Measurements from ENCODE around the gene KCNN3. TPM values are rescaled to one million over a fixed set of nuclear protein-coding genes. Genes with fewer than 3 reads are reported as not detected.

The KCNN3 gene
- polyA plus RNA-seq, 1 donor from 2014 or later = 2.2 TPM

DNA sequence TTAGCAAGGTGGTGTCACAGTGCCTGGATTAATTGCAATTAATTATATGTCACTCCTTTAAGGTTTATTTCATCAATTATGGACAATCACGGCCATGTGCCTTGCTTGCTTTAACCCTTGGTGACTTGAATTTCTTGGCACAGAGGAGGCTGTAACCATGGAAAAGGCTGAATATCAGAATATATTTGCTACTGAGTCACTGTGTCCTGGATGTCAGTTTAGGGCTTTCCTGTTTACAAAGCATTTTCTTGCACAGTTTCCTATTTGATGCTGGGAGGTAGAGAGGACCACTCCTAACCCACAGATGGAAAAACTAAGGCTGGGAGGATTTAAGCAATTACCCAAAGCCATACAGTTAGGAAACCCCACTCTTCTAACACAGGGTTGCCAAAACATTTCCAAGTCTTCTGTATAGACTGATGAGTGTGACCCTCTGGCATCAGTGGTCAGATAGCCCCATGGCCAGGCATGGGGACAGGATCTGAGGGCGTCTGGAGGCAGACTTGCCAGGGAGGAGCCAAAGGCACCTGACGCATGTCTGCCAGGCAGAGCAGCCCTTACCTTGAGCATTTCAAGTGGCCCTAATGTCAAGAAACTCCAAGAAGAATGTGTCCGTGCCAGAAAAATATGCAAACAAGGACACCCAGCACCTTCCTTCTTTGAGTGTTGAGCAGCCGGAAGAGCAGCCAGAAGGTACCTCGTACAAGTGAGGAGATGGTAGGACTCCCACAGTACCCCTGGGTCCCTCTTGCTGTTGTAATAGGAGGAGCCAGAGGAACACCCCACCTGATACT lies 34.4 kb downstream of the KCNN3 start:
- H3K27ac ChIP-seq (ENCODE audit: low read length) = no peak overlapping the region
- no peaks in the 10 kb centered on the region for H3F3A ChIP-seq (ENCODE audit: insufficient read depth, low read length, poor library complexity, severe bottlenecking)
- no peak overlapping the region for H3K4me2 ChIP-seq (ENCODE audit: low read length)
- H2AFZ ChIP-seq (ENCODE audit: low read depth, low read length) = no peak overlapping the region
- H3K36me3 ChIP-seq (ENCODE audit: insufficient read depth, low read length) = no peaks in the 10 kb centered on the region
- H3K9me2 ChIP-seq (ENCODE audit: insufficient read depth, low read length) = no peaks in the 10 kb centered on the region
- H3K79me2 ChIP-seq (replicated peaks; ENCODE audit: insufficient read depth, low read length) = no peaks in the 10 kb centered on the region
- no peaks in the 10 kb centered on the region for H3K27me3 ChIP-seq (ENCODE audit: insufficient read depth, low read depth, low read length)
- no peaks in the 10 kb centered on the region for H4K20me1 ChIP-seq (ENCODE audit: insufficient read depth)
- TF ChIP-seq, protein P1, sequence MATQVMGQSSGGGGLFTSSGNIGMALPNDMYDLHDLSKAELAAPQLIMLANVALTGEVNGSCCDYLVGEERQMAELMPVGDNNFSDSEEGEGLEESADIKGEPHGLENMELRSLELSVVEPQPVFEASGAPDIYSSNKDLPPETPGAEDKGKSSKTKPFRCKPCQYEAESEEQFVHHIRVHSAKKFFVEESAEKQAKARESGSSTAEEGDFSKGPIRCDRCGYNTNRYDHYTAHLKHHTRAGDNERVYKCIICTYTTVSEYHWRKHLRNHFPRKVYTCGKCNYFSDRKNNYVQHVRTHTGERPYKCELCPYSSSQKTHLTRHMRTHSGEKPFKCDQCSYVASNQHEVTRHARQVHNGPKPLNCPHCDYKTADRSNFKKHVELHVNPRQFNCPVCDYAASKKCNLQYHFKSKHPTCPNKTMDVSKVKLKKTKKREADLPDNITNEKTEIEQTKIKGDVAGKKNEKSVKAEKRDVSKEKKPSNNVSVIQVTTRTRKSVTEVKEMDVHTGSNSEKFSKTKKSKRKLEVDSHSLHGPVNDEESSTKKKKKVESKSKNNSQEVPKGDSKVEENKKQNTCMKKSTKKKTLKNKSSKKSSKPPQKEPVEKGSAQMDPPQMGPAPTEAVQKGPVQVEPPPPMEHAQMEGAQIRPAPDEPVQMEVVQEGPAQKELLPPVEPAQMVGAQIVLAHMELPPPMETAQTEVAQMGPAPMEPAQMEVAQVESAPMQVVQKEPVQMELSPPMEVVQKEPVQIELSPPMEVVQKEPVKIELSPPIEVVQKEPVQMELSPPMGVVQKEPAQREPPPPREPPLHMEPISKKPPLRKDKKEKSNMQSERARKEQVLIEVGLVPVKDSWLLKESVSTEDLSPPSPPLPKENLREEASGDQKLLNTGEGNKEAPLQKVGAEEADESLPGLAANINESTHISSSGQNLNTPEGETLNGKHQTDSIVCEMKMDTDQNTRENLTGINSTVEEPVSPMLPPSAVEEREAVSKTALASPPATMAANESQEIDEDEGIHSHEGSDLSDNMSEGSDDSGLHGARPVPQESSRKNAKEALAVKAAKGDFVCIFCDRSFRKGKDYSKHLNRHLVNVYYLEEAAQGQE (IDR thresholded peaks at IDR 0.05; ENCODE audit: borderline replicate concordance) = no peak
- TF ChIP-seq EZH2 (IDR thresholded peaks at IDR 0.05; ENCODE audit: borderline replicate concordance, insufficient read depth, low read length, poor library complexity, severe bottlenecking) (no peak), POLR2AphosphoS5 (IDR thresholded peaks at IDR 0.05) (no peak), EP300 (conservative IDR thresholded peaks at IDR 0.05; ENCODE audit: poor library complexity, severe bottlenecking) (no peak), TAF1 (IDR thresholded peaks at IDR 0.05; ENCODE audit: low read depth) (no peak), MXI1 (conservative IDR thresholded peaks at IDR 0.05; ENCODE audit: poor library complexity, severe bottlenecking) (no peak), RAD21 (conservative IDR thresholded peaks at IDR 0.05) (no peak), SMC3 (conservative IDR thresholded peaks at IDR 0.05; ENCODE audit: poor library complexity) (no peak)
- TF ChIP-seq, protein P2, sequence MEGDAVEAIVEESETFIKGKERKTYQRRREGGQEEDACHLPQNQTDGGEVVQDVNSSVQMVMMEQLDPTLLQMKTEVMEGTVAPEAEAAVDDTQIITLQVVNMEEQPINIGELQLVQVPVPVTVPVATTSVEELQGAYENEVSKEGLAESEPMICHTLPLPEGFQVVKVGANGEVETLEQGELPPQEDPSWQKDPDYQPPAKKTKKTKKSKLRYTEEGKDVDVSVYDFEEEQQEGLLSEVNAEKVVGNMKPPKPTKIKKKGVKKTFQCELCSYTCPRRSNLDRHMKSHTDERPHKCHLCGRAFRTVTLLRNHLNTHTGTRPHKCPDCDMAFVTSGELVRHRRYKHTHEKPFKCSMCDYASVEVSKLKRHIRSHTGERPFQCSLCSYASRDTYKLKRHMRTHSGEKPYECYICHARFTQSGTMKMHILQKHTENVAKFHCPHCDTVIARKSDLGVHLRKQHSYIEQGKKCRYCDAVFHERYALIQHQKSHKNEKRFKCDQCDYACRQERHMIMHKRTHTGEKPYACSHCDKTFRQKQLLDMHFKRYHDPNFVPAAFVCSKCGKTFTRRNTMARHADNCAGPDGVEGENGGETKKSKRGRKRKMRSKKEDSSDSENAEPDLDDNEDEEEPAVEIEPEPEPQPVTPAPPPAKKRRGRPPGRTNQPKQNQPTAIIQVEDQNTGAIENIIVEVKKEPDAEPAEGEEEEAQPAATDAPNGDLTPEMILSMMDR (IDR thresholded peaks at IDR 0.05; ENCODE audit: poor library complexity, severe bottlenecking) = no peak
- no peaks in the 10 kb centered on the region for H3K9me3 ChIP-seq (ENCODE audit: low read length)
- no peak overlapping the region for H3K9ac ChIP-seq (ENCODE audit: low read length)
- H3K4me3 ChIP-seq (ENCODE audit: low read length) = no peak overlapping the region

DNA sequence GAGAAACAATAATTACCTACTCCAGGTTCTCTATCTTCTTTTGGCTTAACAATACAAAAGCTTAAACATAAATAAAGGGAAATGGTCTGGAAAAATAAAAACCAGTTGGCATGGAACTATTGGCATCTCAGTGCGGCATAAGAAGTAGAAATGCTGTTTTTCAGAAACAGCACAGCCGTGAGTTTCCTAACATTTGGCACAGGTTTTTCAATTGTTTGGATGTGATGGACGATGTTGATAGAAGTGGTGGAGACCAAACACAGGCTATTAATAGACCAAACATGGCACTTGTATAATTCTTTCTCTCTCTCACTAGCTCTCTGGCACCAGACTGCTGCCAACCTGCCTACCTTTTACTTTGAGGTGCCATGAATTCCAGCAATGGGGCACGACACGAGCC lies 36.2 kb downstream of the KCNN3 start:
- H3K36me3 ChIP-seq (ENCODE audit: insufficient read depth, low read length) = no peaks in the 10 kb centered on the region
- H2AFZ ChIP-seq (ENCODE audit: low read depth, low read length) = no peak overlapping the region
- H3K9me2 ChIP-seq (ENCODE audit: insufficient read depth, low read length) = no peaks in the 10 kb centered on the region
- H3K9me3 ChIP-seq (ENCODE audit: low read length) = no peaks in the 10 kb centered on the region
- no peaks in the 10 kb centered on the region for H3K79me2 ChIP-seq (replicated peaks; ENCODE audit: insufficient read depth, low read length)
- H3K27ac ChIP-seq (ENCODE audit: low read length) = no peak overlapping the region
- no peaks in the 10 kb centered on the region for H3F3A ChIP-seq (ENCODE audit: insufficient read depth, low read length, poor library complexity, severe bottlenecking)
- H4K20me1 ChIP-seq (ENCODE audit: insufficient read depth) = no peaks in the 10 kb centered on the region
- H3K4me3 ChIP-seq (ENCODE audit: low read length) = no peak overlapping the region
- TF ChIP-seq MXI1 (conservative IDR thresholded peaks at IDR 0.05; ENCODE audit: poor library complexity, severe bottlenecking) (no peak), EZH2 (IDR thresholded peaks at IDR 0.05; ENCODE audit: borderline replicate concordance, insufficient read depth, low read length, poor library complexity, severe bottlenecking) (no peak)
- TF ChIP-seq, protein P1 (IDR thresholded peaks at IDR 0.05; ENCODE audit: borderline replicate concordance) = no peak
- TF ChIP-seq, protein P2 (IDR thresholded peaks at IDR 0.05; ENCODE audit: poor library complexity, severe bottlenecking) = no peak
- H3K27me3 ChIP-seq (ENCODE audit: insufficient read depth, low read depth, low read length) = no peaks in the 10 kb centered on the region
- H3K4me2 ChIP-seq (ENCODE audit: low read length) = no peak overlapping the region
- no peak overlapping the region for H3K9ac ChIP-seq (ENCODE audit: low read length)
